ENCODE measurements around the gene STAT3. TPM values are rescaled to one million over a fixed set of nuclear protein-coding genes. Genes with fewer than 3 reads are reported as not detected.

Gene STAT3
- total and polyA plus RNA-seq, 9 of the 15 experiments (the other 6 are each of a cell fraction or from before 2014, with no cell fraction given) = 90.0 to 179 (median 114) TPM

GRCh38 chr17:42408061-42408460 lies 19.8 kb upstream of the STAT3 start:
- in situ Hi-C loops (cut with MboI) (loop anchor here (10.0 kb wide), 1 partner anchor 183 kb away; no protein-coding TSS in a partner anchor), intact Hi-C loops (cut with micrococcal nuclease) (loop anchor here (5.0 to 10.0 kb wide), 4 partner anchors 109 to 446 kb away; partner anchors contain the start of genes HCRT and KCNH4)
- Histone ChIP-seq H3K27me3 (ENCODE audit: control insufficient read depth in 2 of 2, insufficient read depth in 2 of 2, low read length in 2 of 2) (no peaks in the 10 kb centered on the region), H3K4me3 (no peak overlapping the region), H4K20me1 (replicated peaks; ENCODE audit: control insufficient read depth, insufficient read depth, low read length) (no peaks in the 10 kb centered on the region), H3K36me3 (ENCODE audit: control insufficient read depth, insufficient read depth, low read length) (peaks cover 49% of the 10 kb centered on the region; the same call in 2 of the 3 replicates), H2AFZ (ENCODE audit: low read depth, low read length) (no peak overlapping the region), H3K9me3 (replicated peaks; ENCODE audit: control insufficient read depth, insufficient read depth, low read depth, low read length) (no peaks in the 10 kb centered on the region), H3K9me1 (ENCODE audit: control insufficient read depth, insufficient read depth, low read length) (no peaks in the 10 kb centered on the region), H3K4me2 (ENCODE audit: insufficient read depth, low read length) (no peak overlapping the region; the same call in 1 of the 2 replicates), H3K9ac (ENCODE audit: insufficient read depth in 1 of 2, low read depth in 2 of 2, low read length in 2 of 2) (peak overlapping the region in 1 of 2 experiments; percentile 37; a peak in 1 of 4 replicates), H3K27ac (ENCODE audit: extremely low read depth, low read depth, low read length) (peak overlapping the region; percentile 50; the same call in 2 of the 3 replicates), H3K79me2 (ENCODE audit: control insufficient read depth, insufficient read depth, low read length) (peaks cover 70% of the 10 kb centered on the region), H3K4me1 (replicated peaks in 1 of 2; ENCODE audit: control insufficient read depth in 2 of 2, insufficient read depth in 2 of 2, low read length in 2 of 2) (peaks cover 33 to 56% of the 10 kb centered on the region in 2 experiments)
- ATAC-seq = peak; percentile 16; the same call in 2 of the 3 replicates
- POLR2A ChIA-PET = interaction anchor here (0.6 to 1.0 kb wide), 4 partner anchors 9 to 14 kb away, joined by 3 read pairs; no protein-coding TSS in a partner anchor
- no peak for FAIRE-seq
- CTCF ChIA-PET (ENCODE audit: low intra/inter-chr PET ratio) = interaction anchor here (3.4 kb wide), 1 partner anchor 85 kb away, joined by 46 read pairs; no protein-coding TSS in a partner anchor
- BruUV-seq (replicated peaks) = no TSS peak
- TF ChIP-seq THRB (CRISPR knock-in tag; conservative IDR thresholded peaks at IDR 0.05) (no peak), ARID1B (IDR thresholded peaks at IDR 0.05) (0 out of 2 replicates have a peak, but pooled peaks have one; percentile 21), VEZF1 (CRISPR knock-in tag; IDR thresholded peaks at IDR 0.05) (peak; percentile 39; the same call in 1 of the 2 replicates), THRAP3 (IDR thresholded peaks at IDR 0.05; ENCODE audit: borderline replicate concordance) (no peak)
- 52% methylated on average over 2 of the region's 2 CpGs for WGBS (ENCODE audit: insufficient coverage, low coverage, missing lambda C conversion rate)
- peak in 2 of 4 experiments; percentile 62 to 63 for DNase-seq (ENCODE audit: extremely low read depth in 1 of 4, low spot score in 3 of 4)
